Mesenchymal stem cell (in vitro differentiated cells and primary cell): Measurements from ENCODE around the gene PRKCA.
A peak's percentile ranks its signal among the peaks of the same experiment; 100 is the strongest.

ENCODE experiments used
- DNase-seq: peaks from one replicate; pipeline ENCODE4 v3.0.0-alpha.2; 2013
- H2AFZ ChIP-seq: one replicate; pipeline ENCODE4 v1.6.1; 2013; ENCODE audit warnings: low read depth, mild to moderate bottlenecking, control low read depth, inconsistent platforms, low read length, moderate library complexity
- H2AK5ac ChIP-seq: 2 replicates; pipeline ENCODE4 v1.6.1; 2013; ENCODE audit warnings: low read length, moderate library complexity, mild to moderate bottlenecking, inconsistent platforms; ENCODE audit not compliant: severe bottlenecking
- H2BK120ac ChIP-seq: one replicate; pipeline ENCODE4 v1.6.1; 2013; ENCODE audit warnings: low read depth, mild to moderate bottlenecking, inconsistent platforms, low read length, moderate library complexity
- H2BK12ac ChIP-seq, 2 experiments: one replicate each; pipeline ENCODE4 v1.6.1; 2013; ENCODE audit warnings: inconsistent platforms in 2 of 2, low read length in 2 of 2, mild to moderate bottlenecking in 2 of 2, moderate library complexity in 2 of 2, control low read depth in 1 of 2
- H2BK15ac ChIP-seq: one replicate; pipeline ENCODE4 v1.6.1; 2013; ENCODE audit warnings: mild to moderate bottlenecking, low read depth, inconsistent platforms; ENCODE audit not compliant: poor library complexity, severe bottlenecking
- H2BK5ac ChIP-seq: 2 replicates; pipeline ENCODE4 v1.6.1; 2013; ENCODE audit warnings: low read depth, mild to moderate bottlenecking, low read length, control low read depth, inconsistent platforms; ENCODE audit not compliant: poor library complexity, severe bottlenecking
- H3K14ac ChIP-seq, 2 experiments: one replicate each; pipeline ENCODE4 v1.6.1; 2013; ENCODE audit warnings: inconsistent platforms in 2 of 2, low read length in 2 of 2, control low read depth in 1 of 2, mild to moderate bottlenecking in 1 of 2, moderate library complexity in 1 of 2
- H3K18ac ChIP-seq, 2 experiments: one replicate each; pipeline ENCODE4 v1.6.1; 2013; ENCODE audit warnings: inconsistent platforms in 2 of 2, low read length in 2 of 2, control low read depth in 1 of 2, low read depth in 1 of 2, mild to moderate bottlenecking in 1 of 2
- H3K23ac ChIP-seq, 2 experiments: one replicate each; pipeline ENCODE4 v1.6.1; 2013; ENCODE audit warnings: inconsistent platforms in 2 of 2, low read length in 2 of 2, mild to moderate bottlenecking in 2 of 2, moderate library complexity in 2 of 2, control low read depth in 1 of 2
- H3K27ac ChIP-seq: 2 replicates; pipeline ENCODE4 v1.5.1; 2013; ENCODE audit warnings: mild to moderate bottlenecking, moderate library complexity, low read length, control low read depth, inconsistent platforms; ENCODE audit not compliant: poor library complexity, severe bottlenecking
- H3K27me3 ChIP-seq, 2 experiments: 2 replicates each; pipeline versions ENCODE4 v1.6.1 to v1.7.0; 2013; ENCODE audit warnings: low read length in 2 of 2, mild to moderate bottlenecking in 2 of 2, moderate library complexity in 2 of 2, control low read depth in 1 of 2, inconsistent platforms in 1 of 2; ENCODE audit not compliant: control insufficient read depth in 1 of 2, insufficient read depth in 1 of 2
- H3K36me3 ChIP-seq, 2 experiments: 2 replicates each; pipeline versions ENCODE4 v1.6.1 to v1.7.0; 2013; ENCODE audit warnings: low read length in 2 of 2, control low read depth in 1 of 2, inconsistent platforms in 1 of 2, low read depth in 1 of 2, mild to moderate bottlenecking in 1 of 2; ENCODE audit not compliant: insufficient read depth in 2 of 2, control insufficient read depth in 1 of 2
- H3K4ac ChIP-seq, 2 experiments: one replicate each; pipeline ENCODE4 v1.6.1; 2013; ENCODE audit warnings: inconsistent platforms in 2 of 2, low read length in 2 of 2, mild to moderate bottlenecking in 2 of 2, moderate library complexity in 2 of 2, control low read depth in 1 of 2, low read depth in 1 of 2
- H3K4me1 ChIP-seq: 2 replicates; pipeline ENCODE4 v1.6.1; 2013; ENCODE audit warnings: low read depth, low read length, control low read depth; ENCODE audit not compliant: control insufficient read depth, insufficient read depth
- H3K4me2 ChIP-seq: 2 replicates; pipeline ENCODE4 v1.6.1; 2013; ENCODE audit warnings: low read length, mild to moderate bottlenecking, inconsistent platforms; ENCODE audit not compliant: poor library complexity, severe bottlenecking
- H3K4me3 ChIP-seq, 2 experiments: 2 replicates each; pipeline versions ENCODE4 v1.5.1 to v1.7.0; 2013; ENCODE audit warnings: low read length in 2 of 2, mild to moderate bottlenecking in 2 of 2, control low read depth in 1 of 2, low read depth in 1 of 2; ENCODE audit not compliant: insufficient read depth in 1 of 2
- H3K79me1 ChIP-seq: replicated peaks from 2 replicates; pipeline ENCODE4 v1.6.1; 2013; ENCODE audit warnings: mild to moderate bottlenecking, control low read depth, low read length, inconsistent platforms; ENCODE audit not compliant: poor library complexity, severe bottlenecking
- H3K9ac ChIP-seq: 2 replicates; pipeline ENCODE4 v1.7.0; 2013; ENCODE audit warnings: mild to moderate bottlenecking, low read length, moderate library complexity
- H3K9me3 ChIP-seq: 2 replicates; pipeline ENCODE4 v1.7.0; 2013; ENCODE audit warnings: mild to moderate bottlenecking, low read length; ENCODE audit not compliant: control insufficient read depth
- H4K8ac ChIP-seq: one replicate; pipeline ENCODE4 v1.6.1; 2013; ENCODE audit warnings: inconsistent platforms, mild to moderate bottlenecking, low read length, moderate library complexity
- H4K91ac ChIP-seq: one replicate; pipeline ENCODE4 v1.6.1; 2013; ENCODE audit warnings: mild to moderate bottlenecking, low read length, inconsistent platforms
- WGBS: methylation state at CpG from one replicate; pipeline ENCODE4 v1.1.7; 2013; ENCODE audit warnings: mixed read lengths; 5-methylcytosine and 5-hydroxymethylcytosine counted together

The PRKCA gene

DNA sequence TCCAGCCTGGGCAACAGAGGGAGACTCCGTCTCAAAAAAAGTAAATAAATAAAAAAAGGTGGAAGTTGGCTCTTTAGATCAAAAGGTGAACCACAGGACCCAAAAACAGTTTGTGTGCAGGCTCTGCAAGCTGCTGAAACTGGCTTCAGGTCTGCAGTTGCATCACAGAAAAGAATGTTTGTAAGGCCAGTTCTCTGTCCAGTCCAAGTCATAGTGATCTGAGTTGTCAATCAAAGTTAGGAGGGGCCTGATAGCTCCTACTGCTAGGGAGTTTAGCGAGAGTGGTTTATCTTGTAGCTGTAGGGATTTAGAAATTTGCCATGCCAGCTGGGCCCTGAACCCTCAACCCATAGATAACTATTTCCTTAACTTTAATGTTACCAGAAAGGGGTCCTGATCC lies 431.3 kb downstream of the PRKCA start:
- DNase-seq: no peak
- H3K4me3 ChIP-seq: no peak overlapping the region
- no peak overlapping the region for H4K91ac ChIP-seq
- no peak overlapping the region for H3K18ac ChIP-seq
- peaks cover 12 to 22% of the 10 kb centered on the region in 2 experiments for H3K36me3 ChIP-seq
- no peak overlapping the region for H2AFZ ChIP-seq
- no peaks in the 10 kb centered on the region for H3K9me3 ChIP-seq
- no peak overlapping the region for H3K27ac ChIP-seq
- H2BK120ac ChIP-seq: no peak overlapping the region
- no peaks in the 10 kb centered on the region for H3K27me3 ChIP-seq
- 85% methylated on average over 1 of the region's 2 CpGs for WGBS
- H3K4me1 ChIP-seq: no peaks in the 10 kb centered on the region
- peak overlapping the region in 1 of 2 experiments; percentile 23 for H3K14ac ChIP-seq
- H3K79me1 ChIP-seq: peaks cover 18% of the 10 kb centered on the region
- no peak overlapping the region for H3K4ac ChIP-seq
- H4K8ac ChIP-seq: no peak overlapping the region
- no peak overlapping the region for H2BK5ac ChIP-seq
- no peak overlapping the region for H2BK15ac ChIP-seq
- no peak overlapping the region for H3K4me2 ChIP-seq
- no peak overlapping the region for H3K9ac ChIP-seq
- H2BK12ac ChIP-seq: no peak overlapping the region
- H3K23ac ChIP-seq: no peak overlapping the region
- no peak overlapping the region for H2AK5ac ChIP-seq

DNA sequence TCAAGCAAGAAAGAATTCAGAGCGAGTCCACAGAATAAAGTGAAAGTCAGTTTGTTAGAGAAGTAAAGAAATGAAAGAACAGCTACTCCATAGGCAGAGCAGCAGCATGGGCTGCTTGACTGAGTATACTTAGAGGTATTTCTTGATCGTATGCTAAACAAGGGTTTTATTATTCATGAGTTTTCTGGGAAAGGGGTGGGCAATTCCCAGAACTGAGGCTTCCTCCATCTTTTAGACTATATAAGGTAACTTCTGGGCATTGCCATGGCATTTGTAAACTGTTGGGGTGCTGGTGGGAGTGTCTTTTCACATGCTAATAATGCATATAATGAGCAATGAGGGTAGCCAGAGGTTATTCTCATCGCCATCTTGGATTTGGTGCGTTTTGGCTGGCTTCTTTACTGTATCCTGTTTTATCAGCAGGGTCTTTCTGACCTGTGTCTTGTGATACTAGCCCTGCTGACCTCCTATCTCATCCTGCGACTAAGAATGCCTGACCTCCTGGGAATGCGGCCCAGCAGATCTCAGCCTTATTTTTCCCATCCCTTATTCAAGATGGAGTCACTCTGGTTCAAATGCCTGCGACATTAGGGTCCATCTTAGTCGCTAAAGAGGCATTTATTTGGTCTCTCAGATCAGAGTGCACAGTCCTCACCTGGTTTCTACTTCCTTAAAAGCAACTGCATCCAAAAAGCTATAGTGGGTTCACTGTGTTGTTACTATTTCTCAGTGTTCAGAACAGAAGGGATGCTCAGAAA lies 432.0 kb downstream of the PRKCA start:
- H3K27me3 ChIP-seq: no peaks in the 10 kb centered on the region
- no peak overlapping the region for H3K23ac ChIP-seq
- H2BK5ac ChIP-seq: no peak overlapping the region
- H4K8ac ChIP-seq: no peak overlapping the region
- no peak overlapping the region for H2BK15ac ChIP-seq
- no peak overlapping the region for H3K4me2 ChIP-seq
- no peak overlapping the region for H3K4me3 ChIP-seq
- H2BK12ac ChIP-seq: no peak overlapping the region
- H2AK5ac ChIP-seq: no peak overlapping the region
- H4K91ac ChIP-seq: no peak overlapping the region
- WGBS: 91% methylated on average over 8 of the region's 8 CpGs
- H3K18ac ChIP-seq: no peak overlapping the region
- H2AFZ ChIP-seq: no peak overlapping the region
- H2BK120ac ChIP-seq: no peak overlapping the region
- H3K14ac ChIP-seq: no peak overlapping the region
- H3K4me1 ChIP-seq: no peaks in the 10 kb centered on the region
- peaks cover 17% of the 10 kb centered on the region for H3K79me1 ChIP-seq
- H3K27ac ChIP-seq: no peak overlapping the region
- H3K9ac ChIP-seq: no peak overlapping the region
- DNase-seq: no peak
- no peaks in the 10 kb centered on the region for H3K9me3 ChIP-seq
- H3K4ac ChIP-seq: no peak overlapping the region
- H3K36me3 ChIP-seq: peaks cover 18 to 27% of the 10 kb centered on the region in 2 experiments

DNA sequence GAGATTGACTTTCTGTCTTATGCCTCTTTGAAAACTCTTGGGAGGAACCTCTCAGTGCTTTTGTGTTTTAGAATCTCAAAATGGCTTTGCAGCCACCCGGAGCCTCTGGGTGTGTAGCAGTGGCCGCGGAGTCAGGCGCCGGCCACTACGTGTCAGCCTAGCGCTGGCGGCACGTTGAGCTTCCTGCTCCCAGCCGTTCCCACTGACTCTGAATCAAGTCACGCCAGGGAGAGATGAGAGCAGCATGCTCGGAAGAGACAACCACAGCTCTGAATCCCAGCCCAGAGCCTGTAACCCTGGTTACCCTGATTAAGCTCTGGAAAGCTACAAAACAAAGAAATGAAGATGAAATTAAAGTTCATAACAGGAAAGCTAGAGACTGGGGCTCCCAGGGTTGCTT lies 435.1 kb downstream of the PRKCA start:
- Histone ChIP-seq H3K27me3 (no peaks in the 10 kb centered on the region), H2BK5ac (no peak overlapping the region), H2AFZ (no peak overlapping the region), H2AK5ac (no peak overlapping the region), H3K18ac (no peak overlapping the region), H4K8ac (no peak overlapping the region), H3K27ac (no peak overlapping the region), H3K9ac (peak overlapping the region; percentile 80), H3K4ac (no peak overlapping the region), H2BK15ac (no peak overlapping the region), H3K14ac (no peak overlapping the region), H2BK120ac (no peak overlapping the region), H2BK12ac (no peak overlapping the region), H4K91ac (no peak overlapping the region), H3K79me1 (peaks cover 3% of the 10 kb centered on the region), H3K4me2 (no peak overlapping the region), H3K23ac (no peak overlapping the region), H3K4me1 (no peaks in the 10 kb centered on the region), H3K36me3 (peaks cover 31 to 44% of the 10 kb centered on the region in 2 experiments), H3K9me3 (no peaks in the 10 kb centered on the region), H3K4me3 (no peak overlapping the region)
- whole genome bisulfite sequencing: 42% methylated on average over 12 of the region's 12 CpGs
- peak; percentile 56 for DNase-seq

GRCh38 chr17:66738301-66738700 lies 435.9 kb downstream of the PRKCA start:
- Histone ChIP-seq H2AK5ac (no peak overlapping the region), H4K91ac (no peak overlapping the region), H2BK5ac (no peak overlapping the region), H3K14ac (no peak overlapping the region), H3K27ac (no peak overlapping the region), H2BK120ac (no peak overlapping the region), H3K9ac (peak overlapping the region; percentile 80), H3K4me3 (no peak overlapping the region), H3K4ac (no peak overlapping the region), H3K4me1 (no peaks in the 10 kb centered on the region), H3K4me2 (no peak overlapping the region), H3K9me3 (no peaks in the 10 kb centered on the region), H3K36me3 (peaks cover 38 to 48% of the 10 kb centered on the region in 2 experiments), H4K8ac (no peak overlapping the region), H3K27me3 (no peaks in the 10 kb centered on the region), H3K79me1 (peaks cover 2% of the 10 kb centered on the region), H2AFZ (no peak overlapping the region), H3K18ac (no peak overlapping the region), H2BK15ac (no peak overlapping the region), H3K23ac (no peak overlapping the region), H2BK12ac (no peak overlapping the region)
- no peak for DNase-seq
- WGBS: no CpG with 5 or more reads among the region's 4 CpGs
